HG02759 (cell line): ENCODE results near the gene FBXO28.
"Not testable (repeated sequence)": the region's sequence is repeated elsewhere in the genome, so short reads cannot be mapped to it uniquely, and the experiment has no call there.

Experiments used
- ATAC-seq: cut with Tn5 transposase; IDR thresholded peaks from one replicate; pipeline ENCODE4 v1.9.1; 2021; ENCODE audit warnings: mild to moderate bottlenecking, moderate library complexity; ENCODE audit not compliant: unreplicated experiment

Gene FBXO28, protein sequence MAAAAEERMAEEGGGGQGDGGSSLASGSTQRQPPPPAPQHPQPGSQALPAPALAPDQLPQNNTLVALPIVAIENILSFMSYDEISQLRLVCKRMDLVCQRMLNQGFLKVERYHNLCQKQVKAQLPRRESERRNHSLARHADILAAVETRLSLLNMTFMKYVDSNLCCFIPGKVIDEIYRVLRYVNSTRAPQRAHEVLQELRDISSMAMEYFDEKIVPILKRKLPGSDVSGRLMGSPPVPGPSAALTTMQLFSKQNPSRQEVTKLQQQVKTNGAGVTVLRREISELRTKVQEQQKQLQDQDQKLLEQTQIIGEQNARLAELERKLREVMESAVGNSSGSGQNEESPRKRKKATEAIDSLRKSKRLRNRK

GRCh38 chr1:224113918-224114786, at the start of gene FBXO28:
FBXO28 (plus strand) TSS chr1:224114111; CDS start chr1:224114130, 19 bp downstream.
- ATAC-seq = peak; percentile 99

- no peak for ATAC-seq
Observed at GRCh38 chr1:224064150-224064549, 49.8 kb upstream of the FBXO28 start.

GRCh38 chr1:224065455-224065854, 48.5 kb upstream of the FBXO28 start:
- no peak for ATAC-seq

DNA sequence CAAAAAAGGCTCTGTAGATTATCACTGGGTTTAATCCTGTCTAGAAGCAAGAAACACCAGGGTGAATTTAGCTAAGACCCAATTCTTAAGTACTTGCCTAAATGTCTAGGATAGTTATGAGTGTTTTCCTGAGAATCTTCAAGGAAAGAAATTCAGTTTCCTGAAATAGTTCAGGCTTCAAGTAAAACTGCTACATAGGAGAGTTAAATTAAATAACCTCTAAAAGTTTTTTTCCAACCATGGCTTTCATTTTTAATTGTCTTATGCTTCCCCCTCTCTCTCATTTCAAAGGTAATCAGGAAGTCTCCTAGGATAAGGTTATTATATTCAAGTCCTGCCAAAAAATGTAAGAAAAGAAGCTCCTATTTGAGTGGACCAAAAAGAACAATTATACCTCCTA, 46.7 kb upstream of the FBXO28 start:
- ATAC-seq = no peak

GRCh38 chr1:224067621-224068457, 46.1 kb upstream of the FBXO28 start:
- no peak for ATAC-seq

GRCh38 chr1:224068458-224069072, 45.3 kb upstream of the FBXO28 start:
- no peak for ATAC-seq

DNA sequence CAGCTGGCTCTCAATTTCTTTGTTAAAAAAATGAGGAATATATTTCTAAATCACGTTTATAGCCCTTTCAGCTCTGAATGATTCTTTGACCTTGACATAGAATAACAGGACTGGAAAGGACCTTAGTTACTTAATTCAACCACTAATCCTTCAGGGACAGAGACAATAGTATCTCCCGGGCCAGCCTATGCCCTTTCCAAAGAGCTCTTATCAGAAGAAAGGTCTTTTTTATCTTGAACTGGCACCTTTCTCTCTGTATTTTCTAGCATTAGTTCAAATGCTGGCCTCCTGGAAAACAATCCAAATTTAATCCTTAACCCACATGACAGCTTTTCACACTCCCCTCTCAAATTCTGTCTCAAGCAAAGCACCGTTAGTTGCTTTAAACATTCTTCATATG, 44.8 kb upstream of the FBXO28 start:
- no peak for ATAC-seq

- ATAC-seq = no peak
Observed at GRCh38 chr1:224070521-224070920, 43.4 kb upstream of the FBXO28 start.

DNA sequence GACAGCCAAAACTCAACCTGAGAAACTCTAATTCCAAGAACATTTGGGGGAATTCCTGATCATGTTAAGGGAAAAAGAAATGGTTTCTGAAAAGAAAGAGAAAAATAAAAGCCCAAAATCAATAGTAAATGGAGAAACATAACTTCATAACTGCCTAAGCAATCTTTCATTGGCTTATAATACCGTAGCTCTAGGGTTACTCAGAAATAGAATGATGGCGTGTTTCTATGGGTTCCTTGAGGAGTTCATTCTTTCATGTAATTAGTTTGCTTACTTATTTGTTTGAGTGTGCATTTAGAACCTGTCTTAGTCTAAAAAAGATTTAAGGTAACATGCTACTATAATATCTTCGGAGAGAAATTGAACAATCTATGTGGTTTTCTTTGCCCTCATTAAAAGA, 37.5 kb upstream of the FBXO28 start:
- ATAC-seq = no peak

GRCh38 chr1:224079644-224080043, 34.3 kb upstream of the FBXO28 start:
- not testable (repeated sequence) for ATAC-seq

DNA sequence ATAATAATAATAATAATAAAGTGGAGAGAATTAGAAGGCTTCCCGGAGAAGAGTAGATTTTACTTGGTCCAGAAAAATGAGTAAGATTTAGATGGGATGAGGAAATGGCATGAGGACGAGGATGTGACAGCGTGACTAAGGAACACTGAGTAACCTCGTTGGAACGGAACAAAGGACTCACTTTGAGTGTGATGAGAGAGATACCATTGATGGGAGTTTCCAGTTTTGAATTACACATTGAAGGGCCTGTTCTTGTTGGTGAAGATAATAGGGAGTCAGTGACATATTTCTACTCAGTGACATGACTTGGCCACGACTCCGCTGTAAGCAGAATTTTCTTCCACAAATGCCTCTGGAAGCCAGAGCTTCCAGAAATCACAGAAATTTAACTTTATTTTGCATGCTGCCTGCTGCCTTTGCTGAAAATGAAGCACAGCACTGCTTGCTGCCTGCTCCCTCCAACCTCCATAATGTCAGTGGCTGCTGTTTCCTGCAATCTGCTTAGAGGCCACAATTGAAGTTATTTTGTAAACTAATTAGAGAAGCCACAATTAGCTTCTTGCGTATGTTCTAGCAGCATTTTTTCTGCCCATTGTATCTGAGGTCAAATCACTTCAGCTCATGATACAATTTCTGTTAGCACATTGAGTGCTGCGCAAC, 33.7 kb upstream of the FBXO28 start:
- ATAC-seq = no peak

GRCh38 chr1:224081604-224082003, 32.3 kb upstream of the FBXO28 start:
- ATAC-seq = no peak

DNA sequence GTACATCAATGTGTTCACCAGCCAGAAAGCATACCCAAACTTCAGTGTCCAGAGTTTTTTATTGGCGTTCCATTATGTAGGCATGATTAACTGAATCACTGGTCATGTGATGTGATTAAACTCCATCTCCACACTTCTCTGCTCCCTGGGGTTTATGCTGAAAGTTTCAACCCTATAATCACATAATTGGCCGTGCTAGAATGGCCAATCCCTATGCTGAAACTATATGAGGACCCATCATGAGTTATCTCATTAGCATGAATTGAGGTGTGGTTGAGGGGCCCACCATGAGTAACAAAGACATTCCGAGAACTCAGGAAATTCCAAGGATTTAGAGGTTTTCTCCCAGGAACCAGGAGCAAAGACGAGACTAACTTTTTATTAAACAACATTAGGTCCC, 31.8 kb upstream of the FBXO28 start:
- ATAC-seq = no peak

GRCh38 chr1:224084867-224085266, 29.0 kb upstream of the FBXO28 start:
- ATAC-seq = no peak

DNA sequence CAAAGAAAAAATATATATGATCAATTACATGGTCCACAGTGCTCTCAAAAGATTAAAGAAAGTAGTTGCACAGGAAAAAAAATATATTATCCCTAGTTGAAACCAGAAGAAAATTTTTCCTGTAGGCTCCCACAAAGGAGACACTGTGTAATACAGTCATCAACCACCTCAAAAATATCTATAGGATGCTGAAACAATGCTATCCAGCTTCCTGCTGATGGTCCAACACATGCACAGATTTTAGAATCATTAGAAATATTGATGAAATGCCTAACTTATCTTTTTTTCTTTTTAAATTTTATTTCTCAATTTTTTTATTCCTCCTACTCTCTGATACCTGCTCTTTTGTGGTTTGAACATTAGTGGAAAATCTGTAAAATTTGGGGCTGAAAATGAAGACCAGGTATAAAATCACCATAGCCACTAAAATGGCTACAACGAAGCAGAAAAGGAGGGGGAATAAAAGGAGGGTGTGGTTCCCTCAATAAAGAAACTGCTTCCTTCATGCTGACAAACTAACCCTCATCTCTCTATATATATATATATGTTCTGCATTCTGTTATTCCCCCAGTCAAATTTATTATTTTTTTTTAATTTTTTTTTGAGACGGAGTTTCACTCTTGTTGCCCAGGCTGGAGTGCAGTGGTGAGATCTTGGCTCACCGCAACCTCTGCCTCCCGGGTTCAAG, 28.3 kb upstream of the FBXO28 start:
- ATAC-seq = no peak

DNA sequence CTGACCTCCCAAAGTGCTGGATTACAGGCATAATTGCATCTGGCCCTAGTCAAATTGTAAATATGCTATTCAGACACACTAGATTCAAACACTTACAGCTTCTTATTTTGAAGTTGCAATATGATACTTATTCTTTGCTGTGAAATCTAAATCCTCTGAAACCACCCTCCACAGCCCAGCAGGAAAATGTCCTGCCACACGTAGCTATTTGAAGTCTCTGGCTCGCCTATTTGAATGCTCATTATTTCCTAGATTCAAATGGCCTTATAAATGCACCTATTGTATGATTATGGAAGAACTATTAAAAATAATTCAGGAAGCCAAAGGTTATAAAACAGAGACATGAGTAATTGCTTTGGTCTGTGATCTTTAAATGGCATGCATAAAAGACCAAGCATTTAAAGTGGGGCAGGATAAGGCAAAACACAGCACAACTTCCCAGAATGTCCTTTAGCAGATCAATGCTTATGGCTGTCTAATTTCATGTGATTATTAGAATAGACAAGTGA, 26.6 kb upstream of the FBXO28 start:
- no peak for ATAC-seq

DNA sequence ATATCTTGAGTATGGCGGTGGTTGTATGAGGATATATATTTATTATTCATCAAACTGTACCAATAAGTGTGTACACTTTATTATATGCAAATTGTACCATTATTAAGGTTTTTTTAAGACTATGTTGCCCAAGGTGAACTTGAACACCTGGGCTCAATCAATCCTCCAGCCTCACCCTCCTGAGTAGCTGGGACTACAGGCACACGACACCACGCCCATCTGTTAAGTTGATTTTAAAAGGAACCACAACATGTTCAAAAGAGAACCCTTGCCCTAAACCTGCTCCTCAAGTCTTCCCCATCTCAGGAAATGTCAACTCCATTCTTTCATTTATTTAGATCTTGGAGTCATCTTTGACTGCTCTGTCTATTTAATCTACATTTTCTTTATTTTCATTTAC, 24.3 kb upstream of the FBXO28 start:
- no peak for ATAC-seq

DNA sequence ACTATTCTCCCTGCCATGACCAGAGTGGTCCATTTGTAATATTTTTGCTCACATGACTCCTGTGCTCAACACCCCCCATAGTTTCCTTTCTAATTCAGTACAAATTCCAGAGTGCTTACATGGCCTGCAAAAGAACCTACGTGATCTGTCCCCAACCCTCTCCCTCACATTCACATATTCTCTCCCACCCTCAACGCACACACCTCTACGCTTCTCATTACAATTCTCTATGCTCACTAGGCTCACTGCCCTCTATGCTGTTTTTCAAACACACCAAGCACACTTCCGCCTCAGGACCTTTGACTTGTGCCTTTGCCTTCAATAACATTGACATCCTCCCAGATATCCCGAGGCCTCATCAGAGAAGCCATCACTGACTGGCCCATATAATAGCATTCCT, 23.8 kb upstream of the FBXO28 start:
- ATAC-seq = no peak

DNA sequence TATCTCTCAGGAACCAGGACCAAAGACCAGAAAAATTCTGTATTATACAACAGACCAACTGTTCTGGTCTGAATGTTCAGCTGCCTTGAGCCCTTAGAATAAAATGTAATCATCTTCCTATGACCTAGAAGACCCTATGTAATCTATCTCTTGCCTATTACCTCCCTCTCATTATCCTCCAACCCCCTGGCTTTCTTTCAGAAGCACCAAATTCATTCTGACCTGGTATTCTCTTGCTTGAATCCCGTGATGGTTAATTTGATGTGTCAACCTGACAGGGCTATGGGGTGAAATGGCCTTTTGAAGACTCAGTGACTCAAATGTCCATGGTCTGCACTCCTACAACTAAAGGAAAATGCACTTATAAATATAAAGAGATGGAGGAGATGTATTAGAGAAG, 21.8 kb upstream of the FBXO28 start:
- ATAC-seq = no peak
